Ascending aorta (tissue), 2 donors: ENCODE measurements around the gene ERO1A. TPM values are rescaled to one million over a fixed set of nuclear protein-coding genes. Genes with fewer than 3 reads are reported as not detected.

Experiments used
- DNase-seq, 2 donors: peaks; one replicate each; pipeline ENCODE4 v3.0.0-alpha.2; 2019; ENCODE audit warnings: low spot score in 2 of 2
- H3K27ac ChIP-seq, 2 donors: fragments of 200-600 bp; sonication (generic); one replicate each; pipeline ENCODE4 v1.5.1; 2016 to 2017; ENCODE audit warnings: mild to moderate bottlenecking in 1 of 2
- H3K27me3 ChIP-seq: fragments of 200-600 bp; sonication (generic); one replicate; pipeline ENCODE4 v1.5.1; 2017
- H3K36me3 ChIP-seq, 2 donors: fragments of 200-600 bp; sonication (generic); one replicate each; pipeline ENCODE4 v1.5.1; 2016
- H3K4me1 ChIP-seq, 2 donors: fragments of 200-600 bp; sonication (generic); one replicate each; pipeline ENCODE4 v1.5.1; 2016 to 2017; ENCODE audit warnings: mild to moderate bottlenecking in 1 of 2
- H3K4me3 ChIP-seq, 2 donors: fragments of 200-600 bp; sonication (generic); one replicate each; pipeline ENCODE4 v1.5.1; 2016 to 2017; ENCODE audit warnings: mild to moderate bottlenecking in 1 of 2
- H3K9me3 ChIP-seq, 2 donors: fragments of 200-600 bp; sonication (generic); one replicate each; pipeline ENCODE4 v1.5.1; 2016
- CTCF ChIP-seq, 3 experiments: fragments of 200-600 bp in 2 of 3; fragments of 450-650 bp in 1 of 3; sonication (generic) in 2 of 3; IDR thresholded peaks; one replicate each; pipeline ENCODE4 v1.5.1; 2016 to 2019; ENCODE audit warnings: antibody characterized with exemption in 3 of 3, mild to moderate bottlenecking in 1 of 3, moderate library complexity in 1 of 3
- intact Hi-C: fragments of 100-400 bp; cut with DNase I; formaldehyde crosslinking; loops from one replicate; pipeline ENCODE4 v1.15.1; 2023
- total RNA-seq: library from RNA; depleted of rRNA; stranded (reverse); fragments of >200 nt; gene quantifications from one replicate; pipeline ENCODE4 v1.1.0, GENCODE V29; 2016

ERO1A gene
- total RNA-seq, 1 donor from 2014 or later, result 25.9 TPM

GRCh38 chr14:52686176-52686575, 9.2 kb downstream of the ERO1A start:
- no peak for TF ChIP-seq CTCF (IDR thresholded peaks at IDR 0.05)
- no peaks in the 10 kb centered on the region for H3K9me3 ChIP-seq
- H3K27me3 ChIP-seq, result no peaks in the 10 kb centered on the region
- no peaks in the 10 kb centered on the region for H3K4me1 ChIP-seq
- no peak overlapping the region for H3K27ac ChIP-seq
- H3K36me3 ChIP-seq, result no peaks in the 10 kb centered on the region
- DNase-seq, result no peak
- H3K4me3 ChIP-seq, result no peak overlapping the region
- intact Hi-C loops, result no loop called here

GRCh38 chr14:52683985-52684520, 11.3 kb downstream of the ERO1A start:
- no peak for TF ChIP-seq CTCF (IDR thresholded peaks at IDR 0.05)
- H3K27ac ChIP-seq, result no peak overlapping the region
- DNase-seq, result no peak
- no peak overlapping the region for H3K4me3 ChIP-seq
- H3K36me3 ChIP-seq, result no peaks in the 10 kb centered on the region
- no peaks in the 10 kb centered on the region for H3K27me3 ChIP-seq
- no peaks in the 10 kb centered on the region for H3K4me1 ChIP-seq
- intact Hi-C loops, result no loop called here
- H3K9me3 ChIP-seq, result no peaks in the 10 kb centered on the region

GRCh38 chr14:52678591-52678990, 16.8 kb downstream of the ERO1A start:
- H3K27me3 ChIP-seq, result no peaks in the 10 kb centered on the region
- no peak for TF ChIP-seq CTCF (IDR thresholded peaks at IDR 0.05)
- H3K4me1 ChIP-seq, result no peaks in the 10 kb centered on the region
- intact Hi-C loops, result no loop called here
- H3K27ac ChIP-seq, result no peak overlapping the region
- H3K9me3 ChIP-seq, result no peaks in the 10 kb centered on the region
- no peak for DNase-seq
- H3K4me3 ChIP-seq, result no peak overlapping the region
- H3K36me3 ChIP-seq, result peaks cover 13 to 37% of the 10 kb centered on the region in 2 donors

- intact Hi-C loops, result no loop called here
- no peaks in the 10 kb centered on the region for H3K9me3 ChIP-seq
- H3K4me3 ChIP-seq, result no peak overlapping the region
These were observed 31.5 kb downstream of the ERO1A start for GRCh38 chr14:52663850-52664249.

GRCh38 chr14:52661314-52661713, 34.0 kb downstream of the ERO1A start:
- DNase-seq, result no peak
- Histone ChIP-seq H3K4me3 (no peak overlapping the region), H3K36me3 (peaks cover 13 to 46% of the 10 kb centered on the region in 2 donors), H3K27ac (no peak overlapping the region), H3K9me3 (no peaks in the 10 kb centered on the region), H3K27me3 (no peaks in the 10 kb centered on the region), H3K4me1 (no peaks in the 10 kb centered on the region)
- no peak for TF ChIP-seq CTCF (IDR thresholded peaks at IDR 0.05)
- intact Hi-C loops, result no loop called here

More at GRCh38 chr14:52663850-52664249, 31.5 kb downstream of the ERO1A start:
- no peak for TF ChIP-seq CTCF (IDR thresholded peaks at IDR 0.05)
- Histone ChIP-seq H3K27ac (no peak overlapping the region), H3K36me3 (peaks cover 10 to 41% of the 10 kb centered on the region in 2 donors), H3K4me1 (no peaks in the 10 kb centered on the region), H3K27me3 (no peaks in the 10 kb centered on the region)
- DNase-seq, result no peak

GRCh38 chr14:52660832-52661231, 34.5 kb downstream of the ERO1A start:
- no peak for TF ChIP-seq CTCF (IDR thresholded peaks at IDR 0.05)

More at GRCh38 chr14:52660832-52661231, 34.5 kb downstream of the ERO1A start:
- DNase-seq, result no peak
- H3K27me3 ChIP-seq, result no peaks in the 10 kb centered on the region
- H3K4me3 ChIP-seq, result no peak overlapping the region
- intact Hi-C loops, result no loop called here
- H3K36me3 ChIP-seq, result peaks cover 13 to 43% of the 10 kb centered on the region in 2 donors
- no peaks in the 10 kb centered on the region for H3K9me3 ChIP-seq
- no peak overlapping the region for H3K27ac ChIP-seq
- H3K4me1 ChIP-seq, result no peaks in the 10 kb centered on the region
